ENCODE measurements around the gene RGS6. TPM values are rescaled to one million over a fixed set of nuclear protein-coding genes. Genes with fewer than 3 reads are reported as not detected.

RGS6 gene
- total RNA-seq, 4 donors from 2014 or later, result 0.46 to 3.7 (median 1.6) TPM

DNA sequence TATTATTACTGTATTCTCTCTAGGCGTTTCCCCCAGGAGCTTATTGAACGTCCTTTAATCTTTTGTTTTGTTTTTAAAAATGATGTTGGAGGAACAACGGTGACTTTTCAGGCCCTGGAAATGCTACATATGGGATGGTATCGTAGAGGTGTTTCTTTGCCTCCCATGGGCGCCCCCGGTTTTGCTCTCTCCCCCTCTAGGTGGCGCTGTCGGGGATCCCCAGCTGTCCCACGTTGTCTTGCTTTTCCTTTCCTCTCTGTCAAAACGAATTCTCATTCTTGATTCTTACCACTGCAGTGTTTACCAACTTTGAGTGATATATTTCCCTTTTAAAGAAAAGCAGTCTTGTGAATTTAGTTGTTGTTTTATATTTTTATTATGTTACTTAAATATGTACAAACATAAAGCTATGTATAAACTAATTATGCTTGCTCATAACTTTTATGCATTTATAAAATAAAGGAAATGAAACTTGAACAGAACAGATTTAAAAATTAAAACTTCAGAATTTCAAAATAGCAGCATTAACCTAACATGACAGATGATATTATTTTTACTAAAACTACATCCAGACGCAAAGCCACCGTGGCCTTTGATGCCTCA, 171.9 kb downstream of the RGS6 start:
- no peak for TF ChIP-seq CTCF (IDR thresholded peaks at IDR 0.05 in 4 of 5, conservative IDR thresholded peaks at IDR 0.05 in 1 of 5)
- TF ChIP-seq POLR2A (IDR thresholded peaks at IDR 0.05), result no peak
- Histone ChIP-seq H3K9me3 (no peaks in the 10 kb centered on the region), H3K36me3 (no peaks in the 10 kb centered on the region), H3K4me1 (no peaks in the 10 kb centered on the region), H3K27me3 (no peaks in the 10 kb centered on the region), H3K4me3 (no peak overlapping the region), H3K27ac (no peak overlapping the region)
- intact Hi-C loops (cut with DNase I; ENCODE audit: low total_unique reads) (no loop called here), in situ Hi-C loops (cut with MboI; ENCODE audit: low sequenced_read_pairs in 4 of 4) (no loop called here)
- DNase-seq (no peak), ATAC-seq (no peak)

- H3K36me3 ChIP-seq, result no peaks in the 10 kb centered on the region
These were observed 179.7 kb downstream of the RGS6 start for GRCh38 chr14:72111911-72112310.

GRCh38 chr14:72118841-72119240, 186.6 kb downstream of the RGS6 start:
- H3K4me3 ChIP-seq, result no peak overlapping the region
- intact Hi-C loops (cut with DNase I; ENCODE audit: low total_unique reads), result no loop called here
- no peaks in the 10 kb centered on the region for H3K9me3 ChIP-seq
- H3K36me3 ChIP-seq, result no peaks in the 10 kb centered on the region
- TF ChIP-seq POLR2A (IDR thresholded peaks at IDR 0.05) (no peak), CTCF (IDR thresholded peaks at IDR 0.05 in 4 of 5, conservative IDR thresholded peaks at IDR 0.05 in 1 of 5) (no peak)
- in situ Hi-C loops (cut with MboI; ENCODE audit: low sequenced_read_pairs in 4 of 4), result no loop called here
- no peak for ATAC-seq
- no peak for DNase-seq
- H3K27me3 ChIP-seq, result no peaks in the 10 kb centered on the region
- H3K27ac ChIP-seq, result no peak overlapping the region
- H3K4me1 ChIP-seq, result no peaks in the 10 kb centered on the region

More at GRCh38 chr14:72111911-72112310, 179.7 kb downstream of the RGS6 start:
- Histone ChIP-seq H3K9me3 (no peaks in the 10 kb centered on the region), H3K4me3 (no peak overlapping the region), H3K27me3 (no peaks in the 10 kb centered on the region), H3K4me1 (no peaks in the 10 kb centered on the region), H3K27ac (no peak overlapping the region)
- DNase-seq (no peak), ATAC-seq (no peak)
- intact Hi-C loops (cut with DNase I; ENCODE audit: low total_unique reads), result no loop called here
- TF ChIP-seq CTCF (IDR thresholded peaks at IDR 0.05 in 4 of 5, conservative IDR thresholded peaks at IDR 0.05 in 1 of 5), result no peak
- TF ChIP-seq POLR2A (IDR thresholded peaks at IDR 0.05), result no peak
- in situ Hi-C loops (cut with MboI; ENCODE audit: low sequenced_read_pairs in 4 of 4), result no loop called here

DNA sequence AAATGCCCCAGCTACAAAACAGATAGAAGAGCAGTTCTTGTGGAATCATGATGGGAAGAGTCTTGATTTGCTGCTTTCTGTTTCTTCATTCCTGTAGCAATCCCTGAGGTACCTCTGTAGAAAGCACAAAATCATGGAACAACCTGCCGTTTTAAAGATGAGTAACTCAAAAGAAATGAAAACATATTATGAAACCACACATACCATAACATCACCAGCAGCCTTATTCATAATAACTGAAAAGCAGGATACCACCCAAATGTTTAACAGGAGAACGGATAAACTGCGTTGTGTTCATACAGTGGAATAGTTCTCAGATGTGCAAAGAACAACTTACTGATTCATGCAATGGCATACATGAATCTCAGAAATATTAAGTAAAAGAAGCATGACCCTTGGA, 188.1 kb downstream of the RGS6 start:
- TF ChIP-seq CTCF (IDR thresholded peaks at IDR 0.05 in 4 of 5, conservative IDR thresholded peaks at IDR 0.05 in 1 of 5), result no peak
- TF ChIP-seq POLR2A (IDR thresholded peaks at IDR 0.05), result no peak
- intact Hi-C loops (cut with DNase I; ENCODE audit: low total_unique reads), result no loop called here
- H3K36me3 ChIP-seq, result no peaks in the 10 kb centered on the region
- no peaks in the 10 kb centered on the region for H3K4me1 ChIP-seq
- in situ Hi-C loops (cut with MboI; ENCODE audit: low sequenced_read_pairs in 4 of 4), result no loop called here
- ATAC-seq (no peak), DNase-seq (no peak)
- H3K9me3 ChIP-seq, result no peaks in the 10 kb centered on the region
- no peak overlapping the region for H3K4me3 ChIP-seq
- no peaks in the 10 kb centered on the region for H3K27me3 ChIP-seq
- H3K27ac ChIP-seq, result no peak overlapping the region

GRCh38 chr14:72123755-72124154, 191.5 kb downstream of the RGS6 start:
- Histone ChIP-seq H3K27ac (no peak overlapping the region), H3K9me3 (no peaks in the 10 kb centered on the region), H3K4me3 (no peak overlapping the region), H3K27me3 (no peaks in the 10 kb centered on the region), H3K36me3 (no peaks in the 10 kb centered on the region), H3K4me1 (no peaks in the 10 kb centered on the region)
- ATAC-seq (no peak), DNase-seq (no peak)
- no peak for TF ChIP-seq POLR2A (IDR thresholded peaks at IDR 0.05)
- no peak for TF ChIP-seq CTCF (IDR thresholded peaks at IDR 0.05 in 4 of 5, conservative IDR thresholded peaks at IDR 0.05 in 1 of 5)
- intact Hi-C loops (cut with DNase I; ENCODE audit: low total_unique reads), result no loop called here
- in situ Hi-C loops (cut with MboI; ENCODE audit: low sequenced_read_pairs in 4 of 4), result no loop called here

All from gastrocnemius medialis (tissue), 4 donors.